Measurements from ENCODE around the gene UBL4A.

UBL4A gene

GRCh38 chrX:154460326-154460725, 26.1 kb downstream of the UBL4A start:
- no peak for DNase-seq (ENCODE audit: low read depth)

GRCh38 chrX:154459832-154460231, 26.6 kb downstream of the UBL4A start:
- DNase-seq (ENCODE audit: low read depth): no peak

DNA sequence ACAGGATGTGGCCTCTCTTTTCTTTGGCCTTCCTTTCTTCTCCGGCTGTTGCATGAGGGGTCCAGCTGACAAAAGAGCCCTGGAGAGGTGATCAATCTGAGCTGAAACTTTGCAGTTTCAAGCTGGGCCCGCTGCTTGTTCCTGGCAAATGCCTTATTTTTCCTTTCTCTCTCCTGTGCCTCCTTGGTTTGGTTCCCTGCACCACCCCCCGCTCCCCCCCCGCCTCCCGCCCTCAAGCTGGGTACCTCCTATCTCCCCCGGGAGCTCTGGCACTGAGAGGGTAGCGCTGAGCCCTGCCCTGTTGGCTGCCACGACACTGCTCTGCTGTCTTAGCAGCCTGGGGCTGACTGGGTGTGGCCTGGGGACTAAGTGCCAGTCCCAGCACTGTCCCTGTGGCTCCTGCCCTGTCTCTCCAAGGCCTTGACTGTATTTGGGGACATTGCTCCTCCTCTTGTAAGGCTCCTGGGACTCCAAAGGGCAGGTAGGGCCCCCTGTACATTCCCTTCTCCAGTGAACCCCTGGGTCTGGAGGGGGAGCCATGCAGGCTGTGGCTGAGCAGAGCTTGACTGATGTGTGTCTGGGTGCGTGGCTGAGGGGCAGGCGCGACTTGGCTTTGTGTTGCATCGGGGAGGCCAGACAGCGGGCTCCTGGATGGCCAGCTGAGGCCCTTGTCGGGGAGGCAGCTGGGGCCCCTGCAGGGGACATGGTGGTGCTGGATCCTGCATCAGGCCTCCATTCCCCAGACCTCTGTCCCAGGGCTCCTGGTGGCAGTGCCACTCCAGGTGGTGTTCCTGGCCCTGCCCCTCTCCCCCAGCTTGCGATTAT, 27.2 kb downstream of the UBL4A start:
- DNase-seq (ENCODE audit: low read depth): no peak

DNA sequence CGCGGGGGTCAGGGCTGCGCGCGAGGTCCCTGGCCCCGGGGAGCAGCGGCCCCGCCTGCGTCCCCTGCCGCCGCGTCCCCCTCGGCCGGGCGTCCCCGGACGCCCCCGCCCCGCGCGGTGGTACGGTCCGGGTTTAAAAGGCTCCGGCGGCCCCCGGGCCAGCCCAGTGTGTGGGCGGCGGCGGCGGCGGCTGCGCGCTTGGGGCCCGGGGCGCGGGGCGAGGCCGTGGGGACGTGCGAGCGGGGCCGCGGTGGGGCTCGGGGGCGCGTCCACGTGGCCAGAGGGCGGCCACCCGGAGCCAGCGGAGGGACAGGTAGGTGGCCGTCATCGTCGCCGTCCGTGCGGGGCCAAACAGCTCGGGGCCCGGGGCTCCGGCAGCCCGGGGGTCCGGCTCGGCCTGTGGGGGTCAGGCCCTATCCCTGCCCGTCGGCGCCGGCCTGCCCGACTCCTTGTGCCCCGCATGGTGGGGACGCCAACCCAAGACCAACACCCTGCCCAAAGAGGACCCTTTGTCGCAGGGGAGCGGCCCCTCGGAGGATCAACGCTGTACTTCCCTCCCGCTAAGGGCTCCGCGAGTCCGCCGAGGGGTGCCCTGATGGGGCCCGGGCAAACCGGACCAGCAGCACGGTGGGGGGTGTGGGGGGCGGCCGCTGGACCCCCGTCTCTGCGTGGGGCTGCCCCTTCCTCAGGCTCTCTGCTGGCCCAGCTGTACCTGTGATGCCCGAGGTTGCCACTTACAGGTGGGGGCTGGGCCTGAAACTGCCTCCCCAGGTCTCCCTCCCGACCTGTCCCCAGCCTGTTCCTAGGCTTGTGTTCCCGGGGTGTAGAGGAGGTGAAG, 28.1 kb downstream of the UBL4A start, which contains the start of gene PLXNA3:
Gene PLXNA3 (plus strand): TSS at position 166 of the 838 bp plus-strand sequence. CDS start 1,903 bp downstream, outside the sequence.
- peak; percentile 61 for DNase-seq (ENCODE audit: low read depth)

- peak; percentile 51 for DNase-seq (ENCODE audit: low read depth)
These were observed 28.8 kb downstream of the UBL4A start for GRCh38 chrX:154457491-154458115.

DNA sequence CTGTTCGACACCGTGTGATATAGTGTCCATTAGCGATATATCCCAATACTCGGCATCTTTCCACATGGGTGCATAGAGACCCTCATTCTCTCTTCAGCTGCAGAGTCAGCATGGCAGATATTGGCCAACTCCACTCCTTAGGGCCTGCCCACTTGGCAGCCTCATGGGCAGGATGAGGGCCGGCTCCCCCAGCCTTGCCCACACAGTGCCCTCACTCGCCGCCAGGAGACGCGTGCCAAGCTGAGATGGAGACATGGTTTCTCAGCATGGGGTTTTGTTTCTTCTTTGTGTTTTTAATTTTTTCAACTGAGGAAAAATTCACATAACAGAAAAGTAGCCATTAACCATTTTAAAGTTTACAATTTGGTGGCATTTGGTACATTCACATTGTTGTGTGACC, 33.6 kb downstream of the UBL4A start:
- no peak for DNase-seq (ENCODE audit: low read depth)

- no peak for DNase-seq (ENCODE audit: low read depth)
These were observed 36.1 kb downstream of the UBL4A start for GRCh38 chrX:154450312-154450711.

- no peak for DNase-seq (ENCODE audit: low read depth)
These were observed 36.8 kb downstream of the UBL4A start for GRCh38 chrX:154449618-154450017.

- DNase-seq (ENCODE audit: low read depth): no peak
These were observed 37.9 kb downstream of the UBL4A start for GRCh38 chrX:154448484-154448883.

DNA sequence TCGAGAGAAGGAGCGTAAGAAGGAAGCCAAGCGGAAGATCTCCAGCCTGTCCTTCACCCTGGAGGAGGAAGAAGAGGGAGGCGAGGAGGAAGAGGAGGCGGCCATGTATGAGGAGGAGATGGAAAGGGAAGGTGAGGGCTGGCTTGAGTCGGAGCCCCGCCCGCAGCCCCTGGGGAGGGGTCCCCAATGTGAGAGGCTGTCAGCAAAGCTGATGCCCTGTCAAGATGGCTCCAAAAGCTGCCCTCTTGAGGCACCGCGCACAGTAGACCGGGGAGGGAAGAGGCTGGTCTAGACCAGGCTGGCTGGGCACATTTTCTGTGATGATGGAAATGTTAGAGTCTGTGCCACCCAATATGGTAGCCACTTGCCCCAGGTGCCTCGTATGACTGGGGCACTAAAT, 40.0 kb downstream of the UBL4A start:
- no peak for DNase-seq (ENCODE audit: low read depth)

- DNase-seq (ENCODE audit: low read depth): no peak
These were observed 40.6 kb downstream of the UBL4A start for GRCh38 chrX:154445776-154446175.

GRCh38 chrX:154444755-154445246, 41.6 kb downstream of the UBL4A start:
- no peak for DNase-seq (ENCODE audit: low read depth)

DNA sequence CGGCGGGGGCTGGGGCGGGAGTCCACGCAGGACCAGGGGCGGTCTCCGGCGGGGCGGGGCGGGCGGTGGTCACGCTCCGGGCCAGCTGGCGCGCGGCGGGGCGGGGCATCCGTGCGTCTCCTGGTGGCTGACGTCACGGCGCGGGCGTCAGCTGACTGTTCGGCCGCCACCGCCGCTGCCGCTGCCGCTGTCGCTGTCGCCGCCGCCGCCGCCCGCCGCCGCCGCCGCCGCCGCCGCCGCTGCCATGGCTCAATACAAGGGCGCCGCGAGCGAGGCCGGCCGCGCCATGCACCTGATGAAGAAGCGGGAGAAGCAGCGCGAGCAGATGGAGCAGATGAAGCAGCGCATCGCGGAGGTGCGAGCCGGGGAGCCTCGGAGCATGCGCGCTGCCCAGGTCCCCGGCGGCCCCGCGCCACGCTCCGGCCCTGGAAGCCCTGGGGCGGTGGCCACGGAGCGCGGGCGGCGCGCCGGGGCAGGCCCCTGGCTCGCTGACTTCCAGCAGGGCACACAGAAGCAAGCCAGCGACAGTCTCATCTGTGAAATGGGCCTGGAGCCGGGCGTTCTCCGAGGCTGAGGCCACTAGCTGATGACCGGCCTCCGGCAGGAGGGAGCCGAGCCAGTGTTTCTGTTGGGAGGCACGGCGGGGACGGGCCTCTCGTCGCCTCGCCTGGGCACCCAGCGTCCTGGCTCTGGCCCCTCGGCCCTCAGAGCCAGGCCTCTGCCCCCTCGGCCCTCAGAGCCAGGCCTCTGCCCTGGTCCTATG, 42.2 kb downstream of the UBL4A start, which contains the start of gene FAM50A:
Gene FAM50A (plus strand): TSS at position 150 of the 763 bp plus-strand sequence. CDS start 95 bp downstream, at position 245.
- DNase-seq (ENCODE audit: low read depth): peak; percentile 53

DNA sequence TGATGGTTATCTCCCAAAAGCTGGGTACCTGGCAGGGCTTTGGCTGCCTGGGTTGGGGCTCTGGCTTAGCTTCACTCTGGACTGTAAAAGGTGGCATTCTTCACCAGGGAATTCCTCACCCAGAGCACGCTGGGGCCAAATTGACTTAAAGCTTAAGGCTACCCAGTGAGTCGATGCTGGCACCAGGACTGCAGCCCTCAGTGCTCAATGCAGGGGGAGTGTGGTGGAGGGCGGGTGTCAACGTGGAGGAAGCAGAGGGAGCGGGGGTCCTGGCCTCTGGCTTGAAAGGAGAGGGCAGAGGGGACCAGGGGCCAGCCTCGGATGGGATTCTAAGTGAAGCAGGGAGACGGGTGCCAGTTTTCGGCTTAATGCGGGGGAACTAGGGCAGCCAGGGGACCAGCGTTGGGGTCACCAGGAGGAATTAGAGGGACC, 42.9 kb downstream of the UBL4A start:
- DNase-seq (ENCODE audit: low read depth): no peak

DNA sequence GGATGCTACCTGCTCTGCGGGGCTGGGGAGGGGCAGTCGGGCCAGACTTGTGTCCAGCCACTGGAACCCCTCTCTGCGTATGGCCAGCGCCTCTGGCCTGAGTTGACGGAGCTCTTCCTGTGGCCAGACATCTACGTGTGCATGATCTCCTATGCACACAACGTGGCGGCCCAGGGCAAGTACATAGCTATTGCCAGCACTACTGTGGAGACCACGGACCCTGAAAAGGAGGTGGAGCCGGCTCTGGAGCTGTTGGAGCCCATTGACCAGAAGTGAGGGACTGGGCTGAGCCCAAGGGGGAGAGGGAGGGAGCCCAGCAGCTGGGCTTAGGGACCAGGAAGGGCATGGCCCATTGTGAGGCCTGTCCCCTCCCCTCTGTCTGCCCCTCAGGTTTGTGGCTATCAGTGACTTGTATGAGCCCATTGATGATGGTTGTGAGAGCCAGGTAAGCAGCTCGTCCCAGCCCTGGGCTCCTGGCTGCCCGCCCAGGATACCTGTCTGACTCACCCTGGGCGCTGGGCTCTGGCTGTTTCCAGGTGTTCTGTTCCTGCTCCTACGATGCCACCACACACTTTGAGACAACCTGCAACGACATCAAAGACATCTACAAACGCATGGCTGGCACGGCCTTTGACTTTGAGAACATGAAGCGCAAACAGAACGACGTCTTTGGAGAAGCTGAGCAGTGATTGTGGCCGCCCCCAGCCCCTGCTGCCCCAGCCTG, 44.3 kb downstream of the UBL4A start:
- no peak for DNase-seq (ENCODE audit: low read depth)

DNA sequence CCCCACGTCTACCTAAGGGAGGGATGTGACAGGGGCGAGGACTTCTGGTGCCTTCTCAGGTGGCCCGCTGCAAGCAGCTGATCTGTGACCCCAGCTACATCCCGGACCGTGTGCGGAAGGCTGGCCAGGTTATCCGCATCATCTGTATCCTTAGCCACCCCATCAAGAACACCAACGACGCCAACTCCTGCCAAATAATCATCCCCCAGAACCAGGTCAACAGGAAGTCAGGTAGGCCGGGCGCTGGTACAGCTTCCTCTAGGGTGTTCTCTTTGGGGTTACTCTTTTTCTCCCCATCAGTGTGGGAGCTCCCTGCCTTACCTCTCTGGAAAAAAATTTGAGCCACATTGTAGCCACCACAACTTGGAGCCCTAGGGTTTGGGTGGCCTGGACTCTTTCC, 44.9 kb downstream of the UBL4A start:
- DNase-seq (ENCODE audit: low read depth): no peak

- no peak for DNase-seq (ENCODE audit: low read depth)
These were observed 45.6 kb downstream of the UBL4A start for GRCh38 chrX:154440623-154441357.

- DNase-seq (ENCODE audit: low read depth): no peak
These were observed 46.6 kb downstream of the UBL4A start for GRCh38 chrX:154439841-154440240.

GRCh38 chrX:154437971-154438893, 48.2 kb downstream of the UBL4A start:
- no peak for DNase-seq (ENCODE audit: low read depth)
